ENCODE measurements around the gene CRELD1.

GRCh38 chr3:9955067-9955502 lies 21.5 kb downstream of the CRELD1 start:
- TF ChIP-seq CTCF (IDR thresholded peaks at IDR 0.05) (no peak), POLR2A (IDR thresholded peaks at IDR 0.05) (no peak)

All from esophagus squamous epithelium (tissue), 4 donors.